Kidney tubule cell (primary cell): ENCODE measurements around the gene NEURL1B.
"Not testable (repeated sequence)": the region's sequence is repeated elsewhere in the genome, so short reads cannot be mapped to it uniquely, and the experiment has no call there.

Experiments used
- DNase-seq: peaks from one replicate; pipeline ENCODE4 v3.0.0-alpha.2; 2018; ENCODE audit warnings: low spot score

The NEURL1B gene

GRCh38 chr5:172696171-172696849 is 55.2 kb downstream of the NEURL1B start:
- DNase-seq = no peak

GRCh38 chr5:172697123-172698121 is 56.4 kb downstream of the NEURL1B start:
- DNase-seq = peak; percentile 89

- DNase-seq = no peak
These were observed 58.4 kb downstream of the NEURL1B start for GRCh38 chr5:172699423-172699822.

GRCh38 chr5:172699999-172700364 is 58.9 kb downstream of the NEURL1B start:
- DNase-seq = no peak

- no peak for DNase-seq
These were observed 59.6 kb downstream of the NEURL1B start for GRCh38 chr5:172700365-172701290.

- no peak for DNase-seq
These were observed 60.2 kb downstream of the NEURL1B start for GRCh38 chr5:172701291-172701656.

- no peak for DNase-seq
These were observed 62.9 kb downstream of the NEURL1B start for GRCh38 chr5:172703952-172704351.

- no peak for DNase-seq
These were observed 64.6 kb downstream of the NEURL1B start for GRCh38 chr5:172705576-172706084.

- DNase-seq = no peak
These were observed 65.7 kb downstream of the NEURL1B start for GRCh38 chr5:172706796-172707195.

- peak; percentile 76 for DNase-seq
These were observed 66.5 kb downstream of the NEURL1B start for GRCh38 chr5:172707285-172708182.

GRCh38 chr5:172708183-172708505 is 67.1 kb downstream of the NEURL1B start:
- DNase-seq = no peak

- DNase-seq = no peak
These were observed 69.6 kb downstream of the NEURL1B start for GRCh38 chr5:172710676-172711075.

- not testable (repeated sequence) for DNase-seq
These were observed 70.3 kb downstream of the NEURL1B start for GRCh38 chr5:172711321-172711861.

- DNase-seq = no peak
These were observed 71.5 kb downstream of the NEURL1B start for GRCh38 chr5:172712610-172713009.

- no peak for DNase-seq
These were observed 72.2 kb downstream of the NEURL1B start for GRCh38 chr5:172713113-172713808.

- no peak for DNase-seq
These were observed 72.9 kb downstream of the NEURL1B start for GRCh38 chr5:172713809-172714490.

GRCh38 chr5:172714491-172715420 is 73.7 kb downstream of the NEURL1B start:
- DNase-seq = peak; percentile 88

- no peak for DNase-seq
These were observed 74.3 kb downstream of the NEURL1B start for GRCh38 chr5:172715421-172715780.
